ENCODE results near the gene ZNF425. TPM values are rescaled to one million over a fixed set of nuclear protein-coding genes. Genes with fewer than 3 reads are reported as not detected.
A peak's percentile ranks its signal among the peaks of the same experiment; 100 is the strongest.

The ZNF425 gene
- total and polyA plus RNA-seq, 2 experiments from 2014 or later = 4.3 to 5.0 TPM

- H3K4me3 Mint-ChIP-seq = peak overlapping the region; percentile 96
- peaks cover 78% of the 10 kb centered on the region for H3K36me3 Mint-ChIP-seq (ENCODE audit: low read depth)
- H3K4me1 ChIP-seq (ENCODE audit: insufficient read depth) = peaks cover 9% of the 10 kb centered on the region
- no peaks in the 10 kb centered on the region for H3K9me2 ChIP-seq (ENCODE audit: insufficient read depth)
- H3K4me2 ChIP-seq = peak overlapping the region; percentile 78
- no peak for TF ChIP-seq EZH2 (IDR thresholded peaks at IDR 0.05; ENCODE audit: low read depth, unreplicated experiment)
- TF ChIP-seq CREB1 (CRISPR knock-in tag; IDR thresholded peaks at IDR 0.05; ENCODE audit: low read depth) = no peak
- TF ChIP-seq REST (IDR thresholded peaks at IDR 0.05; ENCODE audit: unreplicated experiment) = no peak
- TF ChIP-seq NANOG (IDR thresholded peaks at IDR 0.05; ENCODE audit: borderline replicate concordance) = no peak
- TF ChIP-seq ZNF114 (CRISPR knock-in tag; IDR thresholded peaks at IDR 0.05) = no peak
- no peak; the same call in 1 of the 2 replicates for TF ChIP-seq POLR2AphosphoS5 (IDR thresholded peaks at IDR 0.05; ENCODE audit: low read depth)
- TF ChIP-seq STAT1 (IDR thresholded peaks at IDR 0.05; ENCODE audit: unreplicated experiment) = no peak
- H3K27ac Mint-ChIP-seq = peak overlapping the region; percentile 98
- H3K4me3 ChIP-seq = peak overlapping the region; percentile 99
- peak overlapping the region; percentile 60; the same call in 1 of the 2 replicates for H2AFZ ChIP-seq
- peaks cover 18% of the 10 kb centered on the region for H3K4me1 Mint-ChIP-seq
- H3K79me2 ChIP-seq (replicated peaks; ENCODE audit: insufficient read depth) = peaks cover 36% of the 10 kb centered on the region
- ATAC-seq (peak; percentile 48), DNase-seq (ENCODE audit: low spot score) (peak; percentile 37)
- 0 out of 2 replicates have a peak, but pooled peaks cover 5% of the 10 kb centered on the region for H4K20me1 ChIP-seq (replicated peaks; ENCODE audit: insufficient read depth)
- peaks cover 21% of the 10 kb centered on the region for H3K36me3 ChIP-seq (ENCODE audit: insufficient read depth)
- H3K9me3 Mint-ChIP-seq = peaks cover 38% of the 10 kb centered on the region
- peaks cover 19% of the 10 kb centered on the region for H3K27me3 Mint-ChIP-seq (ENCODE audit: insufficient read depth, low read depth, poor library complexity)
- H3K27ac ChIP-seq (ENCODE audit: low read depth) = peak overlapping the region; percentile 99
- peaks cover 19% of the 10 kb centered on the region; the same call in 1 of the 2 replicates for H3F3A ChIP-seq (replicated peaks; ENCODE audit: low read depth)
- no peaks in the 10 kb centered on the region for H3K27me3 ChIP-seq (ENCODE audit: insufficient read depth)
Observed at GRCh38 chr7:149126662-149127266, 640 bp upstream of the ZNF425 start.

DNA sequence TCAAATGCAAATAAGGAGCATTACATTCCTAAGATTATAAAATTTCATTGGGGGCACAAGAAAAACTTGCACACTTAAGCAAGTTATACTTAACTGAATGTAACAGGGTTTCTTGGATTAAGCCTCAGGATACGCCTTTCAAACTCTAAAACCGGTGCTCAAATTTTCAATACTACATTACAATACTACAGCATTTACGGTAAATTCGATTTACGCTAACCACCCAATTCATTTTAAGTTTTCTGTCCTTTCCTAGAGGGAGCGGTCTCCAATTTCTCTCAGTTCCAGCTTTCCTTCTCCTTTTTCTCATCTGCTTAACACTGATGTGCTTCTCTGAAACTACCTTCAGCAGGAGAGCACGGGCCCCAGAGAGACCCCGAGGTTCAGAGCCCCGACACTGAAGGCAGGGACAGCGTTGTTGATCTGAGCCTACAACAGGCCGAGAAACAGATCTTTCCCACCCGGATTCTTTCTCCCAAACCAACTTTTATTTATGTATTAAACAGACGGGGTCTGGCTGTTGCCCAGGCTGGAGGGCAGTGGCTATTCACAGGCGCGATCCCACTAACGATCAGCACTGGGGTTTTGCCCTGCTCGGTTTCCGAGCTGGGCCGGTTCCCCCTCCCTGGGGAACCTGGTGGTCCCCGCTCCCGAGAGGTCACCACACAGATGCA is 798 bp downstream of the ZNF425 start:
- peaks cover 18% of the 10 kb centered on the region for H3K27me3 Mint-ChIP-seq (ENCODE audit: insufficient read depth, low read depth, poor library complexity)
- H4K20me1 ChIP-seq (replicated peaks; ENCODE audit: insufficient read depth) = 0 out of 2 replicates have a peak, but pooled peaks cover 5% of the 10 kb centered on the region
- peak overlapping the region; percentile 84 for H3K27ac ChIP-seq (ENCODE audit: low read depth)
- peaks cover 64% of the 10 kb centered on the region for H3K36me3 Mint-ChIP-seq (ENCODE audit: low read depth)
- peaks cover 36% of the 10 kb centered on the region for H3K79me2 ChIP-seq (replicated peaks; ENCODE audit: insufficient read depth)
- H3K4me1 ChIP-seq (ENCODE audit: insufficient read depth) = peaks cover 9% of the 10 kb centered on the region
- H3K9me2 ChIP-seq (ENCODE audit: insufficient read depth) = no peaks in the 10 kb centered on the region
- ATAC-seq (peak; percentile 6), DNase-seq (ENCODE audit: low spot score) (peak; percentile 29)
- H2AFZ ChIP-seq = no peak overlapping the region
- peak overlapping the region; percentile 96 for H3K4me3 Mint-ChIP-seq
- H3K4me3 ChIP-seq = peak overlapping the region; percentile 99
- H3F3A ChIP-seq (replicated peaks; ENCODE audit: low read depth) = peaks cover 11% of the 10 kb centered on the region; the same call in 1 of the 2 replicates
- H3K27ac Mint-ChIP-seq = peak overlapping the region; percentile 96
- peaks cover 9% of the 10 kb centered on the region for H3K36me3 ChIP-seq (ENCODE audit: insufficient read depth)
- H3K27me3 ChIP-seq (ENCODE audit: insufficient read depth) = no peaks in the 10 kb centered on the region
- H3K9me3 Mint-ChIP-seq = peaks cover 26% of the 10 kb centered on the region
- peaks cover 18% of the 10 kb centered on the region for H3K4me1 Mint-ChIP-seq
- peak overlapping the region; percentile 78 for H3K4me2 ChIP-seq
- TF ChIP-seq, protein P1, sequence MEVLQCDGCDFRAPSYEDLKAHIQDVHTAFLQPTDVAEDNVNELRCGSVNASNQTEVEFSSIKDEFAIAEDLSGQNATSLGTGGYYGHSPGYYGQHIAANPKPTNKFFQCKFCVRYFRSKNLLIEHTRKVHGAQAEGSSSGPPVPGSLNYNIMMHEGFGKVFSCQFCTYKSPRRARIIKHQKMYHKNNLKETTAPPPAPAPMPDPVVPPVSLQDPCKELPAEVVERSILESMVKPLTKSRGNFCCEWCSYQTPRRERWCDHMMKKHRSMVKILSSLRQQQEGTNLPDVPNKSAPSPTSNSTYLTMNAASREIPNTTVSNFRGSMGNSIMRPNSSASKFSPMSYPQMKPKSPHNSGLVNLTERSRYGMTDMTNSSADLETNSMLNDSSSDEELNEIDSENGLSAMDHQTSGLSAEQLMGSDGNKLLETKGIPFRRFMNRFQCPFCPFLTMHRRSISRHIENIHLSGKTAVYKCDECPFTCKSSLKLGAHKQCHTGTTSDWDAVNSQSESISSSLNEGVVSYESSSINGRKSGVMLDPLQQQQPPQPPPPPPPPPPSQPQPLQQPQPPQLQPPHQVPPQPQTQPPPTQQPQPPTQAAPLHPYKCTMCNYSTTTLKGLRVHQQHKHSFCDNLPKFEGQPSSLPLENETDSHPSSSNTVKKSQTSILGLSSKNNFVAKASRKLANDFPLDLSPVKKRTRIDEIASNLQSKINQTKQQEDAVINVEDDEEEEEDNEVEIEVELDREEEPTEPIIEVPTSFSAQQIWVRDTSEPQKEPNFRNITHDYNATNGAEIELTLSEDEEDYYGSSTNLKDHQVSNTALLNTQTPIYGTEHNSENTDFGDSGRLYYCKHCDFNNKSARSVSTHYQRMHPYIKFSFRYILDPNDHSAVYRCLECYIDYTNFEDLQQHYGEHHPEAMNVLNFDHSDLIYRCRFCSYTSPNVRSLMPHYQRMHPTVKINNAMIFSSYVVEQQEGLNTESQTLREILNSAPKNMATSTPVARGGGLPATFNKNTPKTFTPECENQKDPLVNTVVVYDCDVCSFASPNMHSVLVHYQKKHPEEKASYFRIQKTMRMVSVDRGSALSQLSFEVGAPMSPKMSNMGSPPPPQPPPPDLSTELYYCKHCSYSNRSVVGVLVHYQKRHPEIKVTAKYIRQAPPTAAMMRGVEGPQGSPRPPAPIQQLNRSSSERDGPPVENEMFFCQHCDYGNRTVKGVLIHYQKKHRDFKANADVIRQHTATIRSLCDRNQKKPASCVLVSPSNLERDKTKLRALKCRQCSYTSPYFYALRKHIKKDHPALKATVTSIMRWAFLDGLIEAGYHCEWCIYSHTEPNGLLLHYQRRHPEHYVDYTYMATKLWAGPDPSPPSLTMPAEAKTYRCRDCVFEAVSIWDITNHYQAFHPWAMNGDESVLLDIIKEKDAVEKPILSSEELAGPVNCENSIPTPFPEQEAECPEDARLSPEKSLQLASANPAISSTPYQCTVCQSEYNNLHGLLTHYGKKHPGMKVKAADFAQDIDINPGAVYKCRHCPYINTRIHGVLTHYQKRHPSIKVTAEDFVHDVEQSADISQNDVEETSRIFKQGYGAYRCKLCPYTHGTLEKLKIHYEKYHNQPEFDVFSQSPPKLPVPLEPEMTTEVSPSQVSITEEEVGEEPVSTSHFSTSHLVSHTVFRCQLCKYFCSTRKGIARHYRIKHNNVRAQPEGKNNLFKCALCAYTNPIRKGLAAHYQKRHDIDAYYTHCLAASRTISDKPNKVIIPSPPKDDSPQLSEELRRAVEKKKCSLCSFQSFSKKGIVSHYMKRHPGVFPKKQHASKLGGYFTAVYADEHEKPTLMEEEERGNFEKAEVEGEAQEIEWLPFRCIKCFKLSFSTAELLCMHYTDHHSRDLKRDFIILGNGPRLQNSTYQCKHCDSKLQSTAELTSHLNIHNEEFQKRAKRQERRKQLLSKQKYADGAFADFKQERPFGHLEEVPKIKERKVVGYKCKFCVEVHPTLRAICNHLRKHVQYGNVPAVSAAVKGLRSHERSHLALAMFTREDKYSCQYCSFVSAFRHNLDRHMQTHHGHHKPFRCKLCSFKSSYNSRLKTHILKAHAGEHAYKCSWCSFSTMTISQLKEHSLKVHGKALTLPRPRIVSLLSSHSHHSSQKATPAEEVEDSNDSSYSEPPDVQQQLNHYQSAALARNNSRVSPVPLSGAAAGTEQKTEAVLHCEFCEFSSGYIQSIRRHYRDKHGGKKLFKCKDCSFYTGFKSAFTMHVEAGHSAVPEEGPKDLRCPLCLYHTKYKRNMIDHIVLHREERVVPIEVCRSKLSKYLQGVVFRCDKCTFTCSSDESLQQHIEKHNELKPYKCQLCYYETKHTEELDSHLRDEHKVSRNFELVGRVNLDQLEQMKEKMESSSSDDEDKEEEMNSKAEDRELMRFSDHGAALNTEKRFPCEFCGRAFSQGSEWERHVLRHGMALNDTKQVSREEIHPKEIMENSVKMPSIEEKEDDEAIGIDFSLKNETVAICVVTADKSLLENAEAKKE (CRISPR knock-in tag; IDR thresholded peaks at IDR 0.05) = no peak
- TF ChIP-seq POLR2AphosphoS5 (IDR thresholded peaks at IDR 0.05; ENCODE audit: low read depth) = no peak

Measured in GM23338 (cell line).